Choroid plexus epithelial cell (primary cell): ENCODE measurements around the gene HSPG2.

Experiments
- DNase-seq: peaks from one replicate; pipeline ENCODE4 v3.0.0-alpha.2; 2010; ENCODE audit warnings: low read depth
- H3K4me3 ChIP-seq: 2 replicates; pipeline ENCODE4 v1.5.1; 2011; ENCODE audit warnings: low read depth, mild to moderate bottlenecking, control low read depth, low read length, moderate library complexity
- CTCF ChIP-seq: conservative IDR thresholded peaks from 2 replicates; pipeline ENCODE4 v1.5.1; 2011; ENCODE audit warnings: low read depth, mild to moderate bottlenecking, control low read depth, inconsistent platforms, low read length, moderate library complexity

Gene HSPG2

GRCh38 chr1:21874778-21875547 is 62.1 kb downstream of the HSPG2 start:
- no peak for TF ChIP-seq CTCF
- no peak for DNase-seq
- no peak overlapping the region for H3K4me3 ChIP-seq

DNA sequence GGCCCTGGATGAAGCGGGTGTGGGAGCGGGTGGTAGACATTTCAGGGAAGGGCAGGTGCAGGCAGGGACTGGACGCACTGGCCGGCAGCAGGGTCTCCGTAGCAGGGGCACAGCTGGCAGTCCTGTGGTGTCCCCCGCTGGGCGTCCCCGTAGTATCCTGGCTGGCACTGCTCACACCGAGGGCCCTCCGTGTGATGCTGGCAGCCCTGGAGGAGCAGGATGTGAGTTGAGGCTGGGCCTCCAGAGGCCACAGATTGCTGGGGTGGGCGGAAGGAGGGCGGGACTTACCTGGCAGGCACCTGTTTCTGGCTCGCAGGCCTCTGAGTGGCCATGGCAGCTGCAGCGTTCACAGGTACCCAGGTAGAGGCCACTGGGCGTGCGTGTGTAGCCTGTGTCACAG is 62.8 kb downstream of the HSPG2 start:
- DNase-seq, result no peak
- no peak overlapping the region for H3K4me3 ChIP-seq
- TF ChIP-seq CTCF, result no peak

DNA sequence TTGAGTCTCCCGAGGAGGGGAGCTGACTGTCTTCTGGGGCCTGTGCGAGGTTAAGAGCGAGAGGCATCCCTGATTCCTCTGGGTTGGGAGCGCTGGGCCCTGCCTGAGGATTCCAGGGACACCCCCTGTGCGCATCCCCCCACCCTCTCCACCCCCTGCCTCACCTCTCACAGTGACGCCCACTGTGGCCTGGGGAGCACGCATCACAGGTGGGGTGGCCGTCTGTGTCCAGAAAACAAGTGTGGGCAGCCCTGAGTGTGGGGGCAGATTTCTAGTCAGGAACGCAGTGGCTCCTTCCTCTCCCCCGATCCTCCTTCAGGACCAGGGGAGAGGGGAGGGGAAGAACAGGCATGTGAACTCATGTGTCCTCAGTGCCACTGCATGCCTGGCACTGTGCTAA is 63.3 kb downstream of the HSPG2 start:
- DNase-seq, result no peak
- no peak for TF ChIP-seq CTCF
- no peak overlapping the region for H3K4me3 ChIP-seq

DNA sequence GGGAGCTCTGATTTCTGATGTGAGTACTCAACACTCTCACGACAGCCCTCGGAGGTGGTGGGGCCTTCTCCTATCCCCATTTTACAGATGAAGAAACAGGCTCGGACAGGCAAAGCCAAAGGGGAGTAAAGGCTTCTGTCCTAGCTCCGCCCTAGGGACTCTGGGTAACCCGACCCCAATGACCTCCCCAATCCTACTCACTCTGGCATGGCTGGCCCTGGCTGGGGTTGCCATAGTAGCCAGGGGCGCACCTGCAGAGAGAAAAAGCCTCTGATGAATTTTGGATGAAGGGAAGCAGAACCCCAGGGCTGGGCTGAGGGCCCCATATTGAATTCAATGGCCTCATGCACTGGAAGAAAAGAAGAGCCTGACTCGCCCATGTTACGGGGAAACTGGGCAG is 63.9 kb downstream of the HSPG2 start:
- DNase-seq, result no peak
- no peak for TF ChIP-seq CTCF

DNA sequence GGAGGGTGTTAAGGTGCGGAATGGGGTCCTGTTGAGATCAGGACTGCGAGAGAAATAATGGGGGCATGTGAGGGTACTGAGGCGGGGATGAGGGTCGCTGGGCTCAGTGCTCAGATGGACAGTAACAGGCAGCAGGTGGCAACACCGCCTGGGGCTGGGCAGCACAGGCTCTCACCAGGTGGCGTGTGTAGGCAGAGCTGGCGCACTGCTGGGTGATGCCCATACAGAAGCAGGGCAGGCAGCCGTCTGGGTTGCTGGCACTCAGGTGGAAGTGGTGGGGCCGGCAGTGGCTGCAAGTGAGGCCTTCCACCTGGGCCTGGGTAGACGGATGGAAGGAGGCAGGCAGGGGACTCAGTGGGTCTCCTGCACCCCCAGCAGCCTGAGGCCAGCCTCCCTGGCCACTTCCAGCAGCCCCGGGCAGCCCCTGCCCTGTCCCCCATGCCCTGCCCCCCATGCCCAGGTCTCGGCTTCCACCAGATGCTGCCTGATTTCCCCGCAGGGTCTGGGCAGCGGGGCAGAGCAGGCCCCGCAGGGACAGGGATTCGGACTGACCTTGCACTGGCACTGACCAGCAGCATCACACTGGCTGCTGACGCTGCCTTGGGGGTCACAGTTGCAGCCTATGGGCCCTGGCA is 64.5 kb downstream of the HSPG2 start:
- DNase-seq, result no peak
- no peak for TF ChIP-seq CTCF
- H3K4me3 ChIP-seq, result no peak overlapping the region

More for the DNA sequence above, 63.9 kb downstream of the HSPG2 start:
- H3K4me3 ChIP-seq, result no peak overlapping the region

- no peak for DNase-seq
- H3K4me3 ChIP-seq, result no peak overlapping the region
- TF ChIP-seq CTCF, result no peak
These were observed 65.2 kb downstream of the HSPG2 start for GRCh38 chr1:21871943-21872342.

DNA sequence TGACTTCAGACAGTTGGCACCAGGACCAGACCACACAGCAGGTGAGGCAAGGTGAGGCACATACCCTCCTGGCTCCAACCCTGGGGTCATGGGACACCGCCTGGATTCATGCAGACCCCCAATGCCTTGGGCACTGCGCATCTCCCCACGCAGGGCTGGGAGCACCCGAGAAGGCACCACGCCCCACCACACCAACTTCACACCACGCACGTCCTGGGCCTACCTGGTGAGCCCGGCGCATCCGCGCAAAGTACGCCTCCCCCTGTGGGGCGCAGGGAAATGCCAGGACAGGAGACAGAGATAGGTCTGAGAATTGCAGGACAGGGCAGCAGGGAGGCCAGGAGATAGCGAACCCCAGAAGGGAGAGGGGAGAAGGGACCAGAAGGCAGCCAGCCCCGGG is 66.5 kb downstream of the HSPG2 start:
- TF ChIP-seq CTCF, result no peak
- no peak for DNase-seq
- no peak overlapping the region for H3K4me3 ChIP-seq
